ENCODE measurements around the gene EFNA3. TPM values are rescaled to one million over a fixed set of nuclear protein-coding genes. Genes with fewer than 3 reads are reported as not detected.

EFNA3 gene
- total RNA-seq, 4 donors from 2014 or later: 111 to 150 (median 129) TPM

- intact Hi-C loops (cut with DNase I; ENCODE audit: low total_unique reads): no loop called here
- TF ChIP-seq CTCF (IDR thresholded peaks at IDR 0.05): no peak
- no peak for TF ChIP-seq POLR2A (IDR thresholded peaks at IDR 0.05)
- 2% methylated on average over 27 of the region's 32 CpGs for WGBS, 2 donors
- DNase-seq (ENCODE audit: low spot score in 2 of 2): peak; percentile 81 to 96
- H3K4me3 ChIP-seq (ENCODE audit: low read depth, poor library complexity, severe bottlenecking): peak overlapping the region; percentile 26
Measured at GRCh38 chr1:155085504-155086127, 7.0 kb downstream of the EFNA3 start.

GRCh38 chr1:155086128-155086741 lies 7.6 kb downstream of the EFNA3 start:
- intact Hi-C loops (cut with DNase I; ENCODE audit: low total_unique reads): no loop called here
- 23 to 24% methylated on average over 9 to 17 of the region's 24 CpGs for WGBS, 2 donors
- no peak overlapping the region for H3K4me3 ChIP-seq (ENCODE audit: low read depth, poor library complexity, severe bottlenecking)
- DNase-seq (ENCODE audit: low spot score in 2 of 2): peak; percentile 62 to 96
- TF ChIP-seq CTCF (IDR thresholded peaks at IDR 0.05): peak in 1 of 3 donors; percentile 93
- TF ChIP-seq POLR2A (IDR thresholded peaks at IDR 0.05): no peak

- WGBS, 2 donors: 69 to 70% methylated on average over 8 of the region's 8 CpGs
- no peak for DNase-seq (ENCODE audit: low spot score in 2 of 2)
- H3K4me3 ChIP-seq (ENCODE audit: low read depth, poor library complexity, severe bottlenecking): no peak overlapping the region
- no peak for TF ChIP-seq POLR2A (IDR thresholded peaks at IDR 0.05)
- no peak for TF ChIP-seq CTCF (IDR thresholded peaks at IDR 0.05)
- intact Hi-C loops (cut with DNase I; ENCODE audit: low total_unique reads): no loop called here
Measured at GRCh38 chr1:155086856-155087535, 8.4 kb downstream of the EFNA3 start.

GRCh38 chr1:155091071-155092051 lies 12.7 kb downstream of the EFNA3 start:
- TF ChIP-seq CTCF (IDR thresholded peaks at IDR 0.05) (peak in 1 of 3 donors; percentile 78), POLR2A (IDR thresholded peaks at IDR 0.05) (no peak)
- WGBS, 2 donors: 16 to 22% methylated on average over 27 to 29 of the region's 29 CpGs
- H3K4me3 ChIP-seq (ENCODE audit: low read depth, poor library complexity, severe bottlenecking): no peak overlapping the region
- peak; percentile 66 to 95 for DNase-seq (ENCODE audit: low spot score in 2 of 2)
- intact Hi-C loops (cut with DNase I; ENCODE audit: low total_unique reads): loop anchor here (2.0 kb wide), 1 partner anchor 77 kb away; no protein-coding TSS in a partner anchor

GRCh38 chr1:155092131-155092530 lies 13.5 kb downstream of the EFNA3 start:
- H3K4me3 ChIP-seq (ENCODE audit: low read depth, poor library complexity, severe bottlenecking): no peak overlapping the region
- intact Hi-C loops (cut with DNase I; ENCODE audit: low total_unique reads): no loop called here
- no peak for TF ChIP-seq CTCF (IDR thresholded peaks at IDR 0.05)
- TF ChIP-seq POLR2A (IDR thresholded peaks at IDR 0.05): no peak
- no peak for DNase-seq (ENCODE audit: low spot score in 2 of 2)
- 76 to 90% methylated on average over 5 to 6 of the region's 6 CpGs for WGBS, 2 donors
